GM19240 (cell line): ENCODE measurements around the gene ITPK1.

Experiments
- DNase-seq: peaks from one replicate; pipeline ENCODE4 v3.0.0; 2011; ENCODE audit warnings: low spot score; ENCODE audit not compliant: insufficient read length

ITPK1 gene

DNA sequence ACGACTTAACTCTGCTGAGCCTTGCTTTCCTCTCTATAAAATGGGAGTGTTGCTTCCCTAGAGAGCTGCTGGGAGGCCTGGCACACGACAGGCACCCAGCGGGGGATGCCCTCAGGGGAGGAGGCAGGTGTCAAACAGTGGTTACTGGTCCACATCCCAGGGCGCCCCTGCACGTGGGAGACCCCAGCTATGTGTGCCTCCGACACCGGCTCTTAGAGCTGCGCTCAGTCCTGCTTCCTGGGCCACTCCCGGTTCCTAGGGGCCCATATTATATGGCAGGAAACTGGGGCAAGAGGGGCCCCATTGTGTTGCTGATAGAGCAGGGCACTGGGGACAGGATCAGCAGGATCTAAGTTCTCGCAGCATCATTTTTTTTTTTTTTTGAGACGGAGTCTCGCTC lies 145.5 kb downstream of the ITPK1 start:
- DNase-seq: no peak

DNA sequence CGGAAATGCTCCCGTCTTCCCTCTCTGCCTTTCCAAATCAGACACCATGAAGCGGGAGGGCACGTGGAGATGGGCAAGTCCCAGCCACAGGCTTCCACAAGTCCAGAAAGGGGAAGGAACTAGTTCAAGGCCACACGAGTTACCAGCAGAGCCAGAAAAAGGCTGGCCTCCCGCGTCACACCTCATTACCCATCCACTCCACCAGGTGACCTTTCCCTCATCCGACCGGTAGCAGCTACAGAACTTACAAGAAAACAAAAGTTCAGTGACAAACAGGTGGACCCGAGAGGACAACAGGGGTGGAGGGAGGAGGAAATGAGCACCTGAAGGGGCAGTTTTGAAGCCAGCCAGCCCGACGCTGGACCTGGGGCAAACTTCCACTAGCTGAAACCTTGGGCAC lies 145.9 kb downstream of the ITPK1 start:
- DNase-seq: no peak

DNA sequence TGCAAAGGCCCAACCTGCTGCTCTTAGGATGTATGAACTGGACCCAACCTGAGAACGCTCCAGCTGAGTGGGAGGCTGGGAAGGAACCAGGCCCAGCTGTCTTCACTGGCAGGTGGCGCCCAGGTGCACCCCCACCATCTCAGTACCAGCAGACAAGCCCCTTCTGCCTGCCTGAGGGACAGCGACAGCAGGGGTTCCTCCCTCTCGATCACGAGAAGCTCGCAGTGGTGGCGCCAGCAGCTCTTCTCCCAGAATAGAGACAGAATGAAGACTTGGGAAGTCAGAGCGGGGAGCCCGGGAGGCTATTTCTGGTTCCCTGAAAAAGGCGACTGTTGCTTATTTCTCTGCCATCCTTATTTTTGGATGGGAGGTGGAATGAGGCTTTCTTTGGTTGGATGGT lies 146.3 kb downstream of the ITPK1 start:
- no peak for DNase-seq

DNA sequence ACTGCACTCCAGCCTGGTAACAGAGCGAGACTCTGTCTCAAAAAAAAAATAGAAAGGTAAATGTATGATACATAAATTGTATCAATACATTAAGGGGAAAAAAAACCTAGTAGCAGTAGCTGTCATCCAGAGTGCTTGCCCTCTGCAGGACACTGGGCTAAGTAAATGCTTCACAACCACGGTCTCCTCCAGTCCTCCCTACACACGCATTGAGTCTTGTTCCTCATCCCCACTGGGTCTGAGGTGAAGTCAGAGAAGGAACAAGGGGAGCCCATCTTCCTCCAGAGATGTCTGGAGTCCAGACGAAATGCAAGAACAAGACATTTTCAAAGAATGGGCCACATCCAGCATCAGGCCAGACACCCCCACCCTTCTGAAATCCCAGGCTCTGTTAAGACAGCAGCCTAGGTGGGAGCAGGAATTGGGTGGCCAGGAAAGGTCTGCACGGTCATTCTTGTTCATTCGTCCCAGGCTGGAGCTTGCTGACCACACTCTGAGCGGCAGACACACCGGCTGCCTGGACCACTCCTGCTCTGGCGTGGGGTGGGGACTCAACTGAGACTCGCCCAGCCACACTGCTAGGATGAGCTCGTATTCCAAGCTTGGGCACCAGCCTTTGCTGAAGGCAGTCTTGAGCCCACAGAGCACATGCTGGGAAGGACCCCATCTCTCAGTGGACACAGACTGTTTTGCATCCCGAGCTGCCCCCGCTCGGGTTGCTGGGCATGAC lies 147.3 kb downstream of the ITPK1 start:
- no peak for DNase-seq

DNA sequence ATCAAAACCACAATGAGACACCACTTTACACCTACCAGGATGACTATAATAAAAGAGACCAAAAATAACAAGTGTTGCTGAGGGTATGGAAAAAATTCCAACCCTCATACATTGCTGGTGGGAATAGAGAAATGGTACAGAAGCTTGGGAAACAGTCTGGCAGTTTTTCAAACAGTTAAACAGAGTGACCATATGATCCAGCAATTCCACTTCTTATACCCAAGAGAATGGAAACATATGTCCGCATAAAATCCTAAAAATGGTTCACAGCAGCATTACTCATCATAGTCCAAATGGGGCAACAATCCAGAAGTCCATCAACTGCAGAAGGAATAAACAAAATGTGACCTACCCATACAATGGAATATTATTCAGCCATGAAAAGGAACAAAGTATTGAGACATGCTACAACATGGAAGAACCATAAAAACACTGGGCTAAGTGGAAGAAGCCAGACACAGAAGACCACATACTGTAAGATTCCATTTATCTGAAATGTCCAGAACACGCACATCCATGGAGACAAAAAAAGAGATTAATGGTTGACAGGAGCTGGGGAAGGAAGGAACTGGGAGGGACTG lies 148.3 kb downstream of the ITPK1 start:
- DNase-seq: no peak

DNA sequence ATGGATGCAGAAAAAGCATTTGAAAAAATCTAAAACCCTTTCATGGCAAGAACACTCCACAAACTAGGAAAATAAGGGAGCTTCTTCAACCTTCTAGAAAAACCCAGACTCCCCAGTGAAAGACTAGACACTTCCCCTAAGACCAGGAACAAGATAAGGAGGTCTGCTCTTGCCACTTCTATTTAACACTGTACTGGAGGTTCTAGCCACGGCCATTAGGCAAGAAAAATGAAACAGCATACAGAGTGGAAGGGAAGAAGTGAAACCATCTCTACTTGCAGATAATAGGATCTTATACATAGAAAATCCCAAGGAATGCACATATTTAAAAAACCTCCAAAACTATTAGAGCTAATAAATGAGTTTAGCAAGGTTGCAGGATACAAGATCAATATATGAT lies 150.4 kb downstream of the ITPK1 start:
- DNase-seq: no peak

DNA sequence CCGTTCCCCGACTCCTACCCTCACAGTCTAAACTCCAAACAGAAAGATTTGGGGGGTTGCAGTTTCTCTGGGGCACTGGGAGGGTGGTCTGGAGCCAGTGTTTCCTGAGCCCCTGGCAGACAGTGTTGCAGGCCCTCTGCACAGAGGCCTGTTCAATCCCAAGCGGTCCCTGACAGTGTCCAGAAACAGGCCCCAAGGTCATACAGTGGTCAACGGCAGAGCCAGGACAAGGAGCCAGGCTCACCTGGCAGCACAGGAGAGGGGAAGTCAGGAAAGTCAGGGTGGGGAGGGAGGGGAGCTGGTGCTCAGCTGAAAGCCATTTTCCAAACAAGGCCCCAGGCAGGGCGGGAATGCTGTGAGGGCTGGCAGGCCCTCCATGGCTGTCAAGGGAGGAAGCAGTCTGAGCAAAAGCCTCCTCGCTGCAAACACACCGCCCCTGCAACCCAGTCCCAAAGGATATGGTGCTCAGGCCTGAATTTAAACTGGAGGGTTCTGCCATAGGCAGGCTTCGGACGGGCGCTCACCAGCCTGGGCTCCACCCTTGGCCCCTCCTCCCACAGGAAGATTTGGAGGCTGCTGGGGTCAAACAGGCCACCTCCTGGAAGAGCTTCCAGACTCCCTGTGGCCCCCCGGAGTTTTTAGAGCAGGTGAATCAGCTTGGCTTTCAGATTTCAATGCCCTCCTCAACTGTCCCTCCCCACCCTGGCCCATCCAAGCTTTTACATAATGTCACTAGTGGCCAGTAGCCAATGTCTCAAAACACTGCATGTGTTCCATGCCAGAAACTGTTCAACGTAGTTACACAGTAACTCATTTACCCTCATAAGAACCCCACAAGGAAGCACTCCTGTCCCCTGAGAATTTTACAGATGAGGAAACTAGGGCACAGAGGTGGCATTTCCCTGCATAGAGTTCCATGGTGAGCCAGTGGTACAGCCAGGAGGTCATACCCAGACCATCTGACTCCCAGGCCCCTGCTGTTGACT lies 151.3 kb downstream of the ITPK1 start:
- DNase-seq: no peak

DNA sequence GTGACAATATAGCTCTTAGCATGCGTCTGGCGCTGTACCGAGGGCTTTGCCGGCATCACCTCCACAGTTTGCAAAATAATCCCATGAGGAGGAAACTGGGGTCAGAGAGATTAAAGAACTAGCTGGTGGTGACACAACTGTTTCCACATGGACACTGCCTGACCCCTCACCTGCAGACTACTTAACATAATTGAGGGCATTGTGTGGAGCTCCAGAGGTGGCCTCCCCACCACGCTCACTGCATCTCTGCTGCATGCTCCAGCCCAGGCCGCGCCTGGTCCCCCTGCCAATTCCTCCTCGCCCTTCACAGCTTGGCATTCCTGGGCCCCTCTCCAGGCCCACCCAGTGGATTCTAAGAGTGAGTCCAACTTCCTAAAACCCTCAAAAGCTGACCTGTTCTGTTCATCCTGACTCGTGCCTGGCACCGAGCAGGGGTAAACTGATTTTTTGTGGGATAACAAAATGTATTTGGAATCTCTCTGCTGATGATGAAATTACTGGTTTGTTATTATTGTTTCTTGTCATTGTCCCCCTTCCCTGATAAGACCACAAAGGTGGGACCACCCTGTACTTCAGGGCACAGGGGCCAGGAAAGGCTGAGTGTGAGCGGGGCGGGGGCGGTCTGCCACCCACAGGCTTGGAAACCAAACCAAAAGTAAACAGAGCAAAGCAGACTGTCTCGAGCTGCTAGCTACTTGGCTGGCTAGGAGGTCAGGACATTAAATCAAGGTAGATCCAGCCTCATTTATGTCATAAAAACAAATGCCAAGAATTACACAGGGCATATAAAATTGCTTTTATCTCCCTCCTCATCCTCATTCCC lies 152.2 kb downstream of the ITPK1 start:
- no peak for DNase-seq

DNA sequence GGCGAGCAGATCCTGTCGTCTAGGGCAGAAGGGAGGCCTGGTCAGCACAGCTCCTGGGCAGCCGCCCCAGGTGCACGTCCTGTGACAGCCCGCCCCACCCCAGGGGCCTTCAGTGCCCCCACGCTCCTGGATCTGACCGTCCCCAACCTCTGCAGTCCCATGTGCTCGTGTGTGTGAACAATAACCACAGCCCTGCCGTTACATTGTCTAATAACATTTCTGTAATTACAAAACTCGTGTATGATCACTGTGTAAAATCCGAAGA lies 153.0 kb downstream of the ITPK1 start:
- no peak for DNase-seq

DNA sequence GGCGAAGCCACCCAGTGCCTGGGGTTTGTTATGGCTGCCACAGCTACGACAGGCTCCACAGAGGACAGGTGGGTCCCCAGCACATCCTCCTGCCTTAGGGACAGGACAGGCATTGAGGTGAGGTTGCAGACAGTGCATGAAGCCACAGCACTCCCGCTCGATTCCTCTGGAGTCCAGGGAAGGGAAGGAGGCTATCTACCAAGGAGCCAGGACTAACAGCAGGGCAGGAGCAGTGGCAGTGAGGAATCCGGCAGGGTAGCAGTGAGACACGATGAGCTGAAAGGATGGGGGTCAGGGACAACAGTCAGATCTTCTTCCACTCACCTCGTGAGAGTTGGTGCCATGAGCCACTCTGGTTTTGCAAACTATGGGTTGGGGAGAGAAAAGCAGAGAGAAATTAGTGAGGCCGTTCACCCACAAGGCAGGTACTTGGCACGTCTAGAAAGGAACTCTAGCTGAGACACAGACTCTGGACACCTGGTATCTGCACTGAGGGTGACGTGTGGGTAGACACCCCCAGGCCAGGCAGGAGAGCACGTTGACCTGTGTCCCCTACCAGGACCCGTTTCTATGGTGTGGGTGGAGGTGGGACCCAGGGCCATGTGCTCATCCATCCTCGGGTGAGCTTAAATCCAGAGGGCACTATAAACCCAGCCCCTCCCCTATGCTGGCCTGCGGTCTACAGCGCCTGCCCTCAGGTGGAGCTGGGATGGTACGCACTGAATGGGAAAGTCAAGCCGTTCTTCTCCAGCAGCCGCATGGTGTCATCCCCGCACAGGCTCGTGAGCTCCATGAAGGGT lies 153.5 kb downstream of the ITPK1 start:
- no peak for DNase-seq

DNA sequence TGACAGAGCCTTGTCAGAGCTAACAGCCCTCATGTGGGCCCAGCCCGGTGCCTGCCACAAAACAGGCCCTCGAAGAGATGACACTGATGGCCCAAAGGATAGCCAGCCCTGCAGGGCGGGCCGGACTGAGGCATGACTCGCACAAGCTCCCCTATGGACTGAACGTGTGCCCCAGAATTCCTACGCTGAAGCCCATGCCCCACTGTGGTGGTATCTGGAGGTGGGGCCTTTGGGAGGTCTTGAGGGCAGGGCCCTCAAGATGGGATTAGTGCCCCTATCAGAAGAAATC lies 154.2 kb downstream of the ITPK1 start:
- DNase-seq: no peak

DNA sequence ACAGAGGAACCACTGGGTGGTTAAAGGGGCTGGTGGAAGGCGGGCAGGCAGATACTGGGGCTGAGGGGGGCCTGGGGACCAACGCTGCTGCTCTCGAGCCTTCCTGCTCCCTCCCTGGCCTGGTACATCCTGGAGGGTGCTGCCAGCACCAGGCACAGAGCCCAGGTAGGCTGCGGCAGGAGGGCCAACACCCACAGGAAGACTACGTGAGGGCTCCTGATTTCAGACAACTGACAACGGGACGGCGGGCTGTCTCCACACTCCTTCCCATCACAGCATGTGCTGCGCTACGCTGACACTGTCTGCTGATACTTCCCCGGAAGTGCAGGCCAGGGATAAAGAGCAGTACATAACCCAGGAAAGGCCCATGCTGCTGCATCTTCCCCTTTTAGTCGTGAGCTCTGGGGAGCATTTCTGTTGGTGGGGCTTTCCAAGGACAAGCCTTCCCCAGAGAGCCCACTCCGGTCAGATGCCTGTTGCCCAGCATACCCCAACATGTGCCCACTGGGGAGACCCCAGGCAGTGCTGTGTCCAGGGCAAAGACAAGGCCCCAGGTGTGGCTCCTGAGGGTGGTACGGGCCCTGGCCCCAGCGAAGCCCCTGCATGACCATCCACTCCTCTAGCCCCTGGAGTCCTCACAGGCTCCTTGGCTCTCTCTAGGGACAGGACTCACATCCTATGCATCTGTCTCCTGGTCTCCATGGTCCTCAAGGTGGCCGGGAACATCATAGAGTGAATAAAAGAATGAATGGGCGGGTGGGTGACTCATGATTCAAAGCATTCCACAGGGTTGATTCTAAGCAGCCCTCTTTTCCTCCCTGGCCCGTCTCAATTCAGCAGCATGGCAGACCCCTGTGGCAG lies 154.8 kb downstream of the ITPK1 start:
- DNase-seq: no peak

DNA sequence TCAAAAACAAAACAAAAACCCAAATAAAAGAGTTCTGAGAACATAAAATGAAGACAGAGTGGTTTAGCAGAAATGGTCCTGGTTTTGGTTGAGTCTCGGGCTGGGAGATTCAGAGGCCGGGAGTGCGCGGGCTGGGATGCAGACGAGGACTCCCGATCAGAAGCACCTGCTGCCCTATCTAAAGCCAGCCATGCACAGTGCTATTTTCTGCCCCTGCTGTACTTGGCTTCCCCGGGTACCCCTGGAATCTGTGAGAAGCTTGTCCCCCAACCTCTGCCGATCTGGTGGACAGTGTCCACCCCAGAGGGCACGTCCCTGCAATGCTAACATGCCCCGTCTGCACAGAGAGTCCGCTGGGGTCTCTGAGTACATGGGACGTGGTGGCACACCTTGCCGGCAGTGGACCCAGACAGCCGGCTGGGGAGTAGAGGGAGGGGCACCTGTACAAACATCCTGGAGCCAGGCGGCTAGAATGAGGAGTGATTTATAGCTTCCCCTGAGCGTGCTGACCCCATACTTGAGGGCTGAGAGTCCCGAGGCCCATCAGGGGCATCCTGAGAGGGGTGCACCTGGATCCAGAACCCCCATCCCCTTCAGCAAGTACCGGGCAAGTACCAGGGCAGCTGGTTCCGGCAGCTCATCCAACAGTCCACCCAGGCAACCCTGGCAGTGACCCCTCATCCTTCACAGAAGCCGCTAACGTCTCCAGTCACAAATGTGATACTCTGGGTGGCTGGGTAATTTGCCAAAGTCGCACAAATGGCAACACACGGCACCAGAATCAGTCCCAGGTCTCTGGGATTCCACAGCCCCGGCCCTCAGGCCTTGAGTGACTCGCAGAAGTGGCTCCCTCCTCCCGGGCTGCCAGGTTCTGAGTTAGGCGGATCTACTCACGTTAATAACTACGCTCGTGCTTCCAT lies 155.7 kb downstream of the ITPK1 start:
- no peak for DNase-seq

DNA sequence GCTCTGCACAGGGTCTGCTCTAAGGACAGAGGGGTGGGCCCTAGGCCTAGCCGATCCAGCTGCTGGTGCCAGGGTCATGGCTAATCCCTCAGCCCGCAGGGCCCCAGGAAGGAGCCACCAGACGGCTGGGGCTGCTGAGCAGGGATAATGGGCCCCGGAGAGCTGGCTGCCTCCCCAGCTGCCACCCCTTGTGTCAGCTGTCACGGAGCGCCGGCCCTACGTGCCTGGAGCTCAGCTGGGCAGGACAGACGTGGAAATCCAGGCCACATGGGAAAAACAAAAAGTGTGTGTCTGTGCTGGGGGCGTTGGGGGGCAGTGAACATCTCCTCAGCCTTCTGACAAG lies 156.6 kb downstream of the ITPK1 start:
- no peak for DNase-seq

DNA sequence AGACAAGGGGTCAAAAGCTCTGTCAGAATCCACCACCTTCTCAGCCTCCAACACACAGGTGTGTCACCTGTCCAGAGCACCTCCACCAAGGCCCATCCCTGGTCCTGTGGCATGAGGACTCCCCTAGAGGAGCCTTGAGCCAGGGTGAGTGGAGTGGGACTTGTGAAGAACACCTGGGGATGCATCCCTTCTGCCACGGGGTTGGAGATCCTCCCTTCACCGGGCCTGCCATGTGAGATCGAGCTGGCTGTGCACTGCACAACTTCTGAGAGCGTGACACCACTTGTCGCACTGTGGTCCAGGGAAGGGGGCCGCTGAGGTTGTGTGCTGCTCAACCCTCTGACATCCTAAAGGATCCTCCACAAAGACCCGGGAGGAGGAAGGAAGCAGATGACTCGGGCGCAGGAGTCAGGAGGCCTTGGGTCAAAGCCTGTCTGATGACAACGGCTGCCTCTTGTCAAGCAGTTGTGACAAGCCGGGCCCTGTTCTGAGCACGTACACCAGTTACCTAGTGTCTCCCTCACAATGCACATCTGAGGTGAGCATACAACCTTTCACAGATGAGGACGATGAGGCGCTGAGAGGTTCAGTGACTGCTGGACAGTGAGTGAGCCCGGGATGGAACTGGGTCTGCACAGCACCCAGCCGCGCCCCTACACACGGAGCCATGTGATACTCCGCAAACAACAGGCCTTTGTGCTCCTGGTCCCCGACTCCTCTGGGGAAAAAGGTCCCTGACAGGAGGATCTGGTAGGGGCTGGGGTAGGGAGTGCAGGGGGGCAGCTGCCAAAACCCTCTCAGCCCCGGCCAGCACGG lies 157.1 kb downstream of the ITPK1 start:
- no peak for DNase-seq

DNA sequence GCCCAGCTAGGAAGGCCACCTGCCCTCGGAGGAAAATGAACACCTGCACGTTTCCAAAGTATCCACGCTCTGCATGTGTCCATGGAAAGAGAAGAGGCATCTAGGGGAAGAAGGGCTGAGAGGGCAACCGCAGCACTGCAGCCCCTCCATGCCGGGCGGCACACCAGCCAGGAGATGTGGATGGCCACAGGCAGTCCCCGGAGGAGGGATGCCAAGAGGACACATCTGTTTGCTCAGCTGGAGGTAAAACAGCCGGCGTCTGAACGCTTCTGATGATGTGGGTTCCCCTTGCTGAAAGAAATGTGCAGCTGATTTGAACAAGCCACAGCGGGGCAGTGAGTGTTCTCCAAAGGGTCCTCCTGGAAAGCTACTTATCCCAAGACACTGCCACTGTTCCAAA lies 158.8 kb downstream of the ITPK1 start:
- DNase-seq: no peak

DNA sequence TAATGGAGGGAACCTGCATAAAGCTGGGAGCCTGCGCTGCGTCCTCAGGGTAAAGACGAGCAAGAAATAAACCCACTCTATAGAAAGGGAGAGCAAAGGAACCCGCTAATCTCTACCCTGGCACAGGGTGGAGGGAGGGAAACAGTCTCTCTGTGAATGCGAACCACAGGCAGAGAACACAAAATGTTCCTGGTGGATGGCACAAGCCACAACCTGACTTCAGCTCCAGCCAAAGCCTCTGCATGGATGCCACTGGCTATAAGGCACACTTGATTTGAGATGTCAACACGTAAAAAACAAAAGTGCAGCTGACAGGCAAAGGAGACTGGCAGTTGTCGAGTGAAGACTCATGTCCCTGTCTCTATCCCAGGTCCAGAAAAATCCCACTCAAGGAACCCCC lies 160.3 kb downstream of the ITPK1 start:
- DNase-seq: no peak

DNA sequence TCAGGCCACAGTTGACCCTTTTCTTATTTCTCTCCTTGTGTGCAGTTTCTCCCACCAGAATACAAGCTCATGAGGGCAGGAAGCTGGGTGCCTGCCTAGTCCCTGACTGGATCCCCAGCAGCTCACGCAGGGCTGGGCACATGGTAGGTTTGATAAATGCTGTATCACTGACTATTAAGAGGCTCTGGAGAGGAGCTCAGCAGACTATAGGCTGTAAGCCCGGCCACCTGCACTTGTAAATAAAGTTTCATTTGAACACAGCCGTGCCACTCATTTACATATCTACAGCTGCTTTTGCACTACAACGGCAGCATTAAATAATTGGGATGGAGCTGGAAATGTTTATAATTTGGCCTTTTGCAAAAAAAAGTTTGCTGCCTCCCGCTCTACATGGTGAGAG lies 160.8 kb downstream of the ITPK1 start:
- DNase-seq: no peak
